ENCODE measurements around the gene ZCCHC9. TPM values are rescaled to one million over a fixed set of nuclear protein-coding genes. Genes with fewer than 3 reads are reported as not detected.

Gene ZCCHC9
- total and polyA plus RNA-seq, 7 donors, result 20.2 to 44.9 (median 27.6) TPM

DNA sequence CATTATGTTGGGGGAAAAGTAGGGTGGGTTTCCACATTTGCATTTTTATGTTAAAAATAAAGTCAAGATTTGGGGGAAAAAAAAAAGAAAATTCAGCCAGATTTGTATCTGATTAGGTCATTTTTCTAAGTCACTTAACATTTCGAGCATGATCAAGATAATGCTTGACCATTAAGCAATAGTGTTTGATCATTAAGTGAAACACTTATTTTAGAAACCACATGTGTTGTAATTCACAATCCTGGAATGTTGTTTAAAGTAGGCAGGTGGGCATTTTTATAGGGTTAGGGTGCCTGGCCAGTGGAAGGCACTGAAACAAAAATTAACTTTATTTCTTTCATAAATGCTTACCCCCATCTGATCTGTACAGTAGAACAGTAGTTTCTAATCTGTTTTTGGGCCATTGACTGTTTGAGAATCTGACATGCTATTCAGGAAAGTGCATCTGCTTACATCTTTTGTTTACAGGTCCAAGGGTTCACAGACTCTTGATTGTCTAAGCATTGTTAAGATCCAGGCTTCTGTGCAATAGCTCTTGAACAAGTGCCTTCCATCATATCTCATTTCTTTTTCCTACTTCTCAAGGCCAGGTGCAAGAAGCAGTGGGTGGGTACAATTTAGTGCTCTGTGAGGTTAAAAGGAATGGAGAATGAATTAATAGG lies 9.1 kb downstream of the ZCCHC9 start:
- Histone ChIP-seq H3K9me3 (no peaks in the 10 kb centered on the region), H3K27ac (no peak overlapping the region), H3K36me3 (peaks cover 0 to 63% (median 16%) of the 10 kb centered on the region in 4 donors), H3K4me1 (no peaks in the 10 kb centered on the region), H3K4me3 (no peak overlapping the region), H3K27me3 (no peaks in the 10 kb centered on the region)
- 86 to 90% methylated on average over 1 of the region's 1 CpG for WGBS, 2 donors
- intact Hi-C loops (cut with DNase I), result no loop called here
- TF ChIP-seq POLR2AphosphoS5 (IDR thresholded peaks at IDR 0.05), result no peak
- TF ChIP-seq EP300 (IDR thresholded peaks at IDR 0.05), result no peak
- TF ChIP-seq, protein P1, sequence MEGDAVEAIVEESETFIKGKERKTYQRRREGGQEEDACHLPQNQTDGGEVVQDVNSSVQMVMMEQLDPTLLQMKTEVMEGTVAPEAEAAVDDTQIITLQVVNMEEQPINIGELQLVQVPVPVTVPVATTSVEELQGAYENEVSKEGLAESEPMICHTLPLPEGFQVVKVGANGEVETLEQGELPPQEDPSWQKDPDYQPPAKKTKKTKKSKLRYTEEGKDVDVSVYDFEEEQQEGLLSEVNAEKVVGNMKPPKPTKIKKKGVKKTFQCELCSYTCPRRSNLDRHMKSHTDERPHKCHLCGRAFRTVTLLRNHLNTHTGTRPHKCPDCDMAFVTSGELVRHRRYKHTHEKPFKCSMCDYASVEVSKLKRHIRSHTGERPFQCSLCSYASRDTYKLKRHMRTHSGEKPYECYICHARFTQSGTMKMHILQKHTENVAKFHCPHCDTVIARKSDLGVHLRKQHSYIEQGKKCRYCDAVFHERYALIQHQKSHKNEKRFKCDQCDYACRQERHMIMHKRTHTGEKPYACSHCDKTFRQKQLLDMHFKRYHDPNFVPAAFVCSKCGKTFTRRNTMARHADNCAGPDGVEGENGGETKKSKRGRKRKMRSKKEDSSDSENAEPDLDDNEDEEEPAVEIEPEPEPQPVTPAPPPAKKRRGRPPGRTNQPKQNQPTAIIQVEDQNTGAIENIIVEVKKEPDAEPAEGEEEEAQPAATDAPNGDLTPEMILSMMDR (IDR thresholded peaks at IDR 0.05), result no peak
- TF ChIP-seq POLR2A (IDR thresholded peaks at IDR 0.05), result no peak
- DNase-seq, result no peak

DNA sequence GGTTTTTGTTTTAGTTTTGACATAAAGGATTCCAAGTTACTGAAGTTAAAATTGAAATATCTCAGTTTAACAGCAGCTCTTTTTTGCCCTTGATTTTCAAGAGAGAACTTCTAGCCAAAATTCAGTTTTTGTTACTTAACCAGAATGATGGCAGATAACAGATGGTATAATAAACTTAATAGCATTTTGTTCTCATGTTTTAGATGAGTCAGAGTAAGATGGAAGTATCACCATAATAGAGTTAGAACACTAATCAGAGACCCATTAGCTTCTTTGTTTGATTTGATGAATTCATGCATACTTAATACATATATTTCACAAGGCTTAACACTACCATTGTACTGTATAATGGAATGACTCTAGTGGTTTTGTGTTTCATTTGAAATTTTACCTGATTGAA lies 11.9 kb downstream of the ZCCHC9 start:
- TF ChIP-seq, protein P1 (IDR thresholded peaks at IDR 0.05), result no peak
- TF ChIP-seq POLR2A (IDR thresholded peaks at IDR 0.05) (no peak), EP300 (IDR thresholded peaks at IDR 0.05) (no peak), POLR2AphosphoS5 (IDR thresholded peaks at IDR 0.05) (no peak)
- DNase-seq, result no peak
- Histone ChIP-seq H3K9me3 (no peaks in the 10 kb centered on the region), H3K27ac (no peak overlapping the region), H3K36me3 (peaks cover 0 to 63% (median 16%) of the 10 kb centered on the region in 4 donors), H3K4me1 (no peaks in the 10 kb centered on the region), H3K4me3 (no peak overlapping the region), H3K27me3 (no peaks in the 10 kb centered on the region)
- intact Hi-C loops (cut with DNase I), result no loop called here

DNA sequence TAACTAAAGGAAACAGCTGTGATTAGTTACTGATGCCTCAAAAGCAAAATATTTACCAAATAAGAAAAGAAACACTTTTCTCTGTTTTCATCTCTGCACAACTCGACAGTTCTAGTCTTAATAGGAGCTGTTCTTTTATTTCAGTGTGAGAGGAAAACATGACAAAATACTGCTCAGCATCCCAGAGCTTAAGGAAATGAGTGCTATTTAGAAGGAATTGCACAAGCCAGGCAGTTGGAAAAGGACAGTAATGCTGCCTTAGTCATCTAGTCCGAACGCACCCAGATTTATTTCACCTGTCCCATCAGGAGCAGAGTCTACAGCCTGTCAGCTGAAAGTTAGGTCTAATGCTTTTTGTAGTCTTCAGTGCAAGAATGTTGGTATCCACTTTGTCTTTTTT lies 12.3 kb downstream of the ZCCHC9 start:
- intact Hi-C loops (cut with DNase I), result no loop called here
- H3K4me1 ChIP-seq, result no peaks in the 10 kb centered on the region
- H3K27me3 ChIP-seq, result no peaks in the 10 kb centered on the region
- WGBS, 2 donors, result 87 to 94% methylated on average over 3 of the region's 3 CpGs
- DNase-seq, result no peak
- H3K9me3 ChIP-seq, result no peaks in the 10 kb centered on the region
- TF ChIP-seq POLR2A (IDR thresholded peaks at IDR 0.05), result no peak
- no peak for TF ChIP-seq POLR2AphosphoS5 (IDR thresholded peaks at IDR 0.05)
- TF ChIP-seq, protein P1 (IDR thresholded peaks at IDR 0.05), result no peak
- TF ChIP-seq EP300 (IDR thresholded peaks at IDR 0.05), result no peak
- H3K36me3 ChIP-seq, result peaks cover 0 to 63% (median 16%) of the 10 kb centered on the region in 4 donors
- H3K27ac ChIP-seq, result no peak overlapping the region
- no peak overlapping the region for H3K4me3 ChIP-seq

DNA sequence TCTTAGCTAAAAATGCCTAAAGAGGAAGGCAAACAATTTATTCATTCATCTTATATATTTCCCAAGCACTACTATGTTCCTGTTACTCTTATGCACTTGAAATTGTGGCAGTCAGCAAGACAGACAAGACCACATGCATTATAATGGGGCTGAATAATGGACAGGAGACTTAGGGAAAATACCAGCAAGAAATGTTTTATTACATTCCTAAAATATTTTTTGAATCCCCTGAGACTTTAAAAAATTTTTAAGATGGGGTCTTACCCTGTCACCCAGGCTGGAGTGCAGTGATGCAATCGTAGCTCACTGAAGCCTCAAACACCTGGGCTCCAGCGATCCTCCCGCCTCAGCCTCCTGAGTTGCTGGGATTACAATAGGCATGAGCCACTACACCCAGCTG lies 13.2 kb downstream of the ZCCHC9 start:
- Histone ChIP-seq H3K36me3 (peaks cover 0 to 56% (median 16%) of the 10 kb centered on the region in 4 donors), H3K4me3 (no peak overlapping the region), H3K4me1 (no peaks in the 10 kb centered on the region), H3K27ac (no peak overlapping the region), H3K9me3 (no peaks in the 10 kb centered on the region), H3K27me3 (no peaks in the 10 kb centered on the region)
- TF ChIP-seq POLR2AphosphoS5 (IDR thresholded peaks at IDR 0.05), result no peak
- no peak for TF ChIP-seq EP300 (IDR thresholded peaks at IDR 0.05)
- TF ChIP-seq, protein P1 (IDR thresholded peaks at IDR 0.05), result no peak
- TF ChIP-seq POLR2A (IDR thresholded peaks at IDR 0.05), result no peak
- intact Hi-C loops (cut with DNase I), result no loop called here
- WGBS, 2 donors, result 95 to 97% methylated on average over 3 of the region's 3 CpGs
- DNase-seq, result no peak

DNA sequence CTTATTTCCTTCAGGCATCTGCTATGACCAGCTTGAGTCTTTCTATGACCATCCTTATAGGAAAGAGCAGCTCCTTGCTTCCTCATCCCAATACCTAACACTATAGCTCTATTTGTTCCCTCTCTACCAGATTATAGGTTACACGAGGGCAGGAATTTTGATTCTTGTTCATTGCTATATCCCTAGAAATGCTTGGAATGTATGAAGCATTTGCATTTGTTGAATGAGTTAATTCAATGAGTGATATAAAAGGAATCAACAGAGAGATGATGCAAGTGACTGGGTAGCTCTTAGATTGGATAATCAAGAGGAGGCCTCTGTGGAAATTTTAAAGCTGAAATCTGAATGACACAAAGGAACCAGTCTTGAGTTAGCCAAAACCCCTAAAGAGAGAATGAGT lies 13.9 kb downstream of the ZCCHC9 start:
- WGBS, 2 donors, result 82 to 85% methylated on average over 1 of the region's 1 CpG
- intact Hi-C loops (cut with DNase I), result no loop called here

More for the DNA sequence above, 13.9 kb downstream of the ZCCHC9 start:
- DNase-seq, result no peak
- Histone ChIP-seq H3K27ac (no peak overlapping the region), H3K27me3 (no peaks in the 10 kb centered on the region), H3K36me3 (peaks cover 0 to 50% (median 16%) of the 10 kb centered on the region in 4 donors), H3K4me3 (no peak overlapping the region), H3K9me3 (no peaks in the 10 kb centered on the region), H3K4me1 (no peaks in the 10 kb centered on the region)
- TF ChIP-seq EP300 (IDR thresholded peaks at IDR 0.05), result no peak
- TF ChIP-seq, protein P1 (IDR thresholded peaks at IDR 0.05), result no peak
- no peak for TF ChIP-seq POLR2AphosphoS5 (IDR thresholded peaks at IDR 0.05)
- TF ChIP-seq POLR2A (IDR thresholded peaks at IDR 0.05), result no peak

Measured in sigmoid colon (tissue), 7 donors.